ENCODE measurements around the gene TASOR. TPM values are rescaled to one million over a fixed set of nuclear protein-coding genes. Genes with fewer than 3 reads are reported as not detected.

Gene TASOR
- total RNA-seq, 1 experiment from 2014 or later = 40.2 TPM

DNA sequence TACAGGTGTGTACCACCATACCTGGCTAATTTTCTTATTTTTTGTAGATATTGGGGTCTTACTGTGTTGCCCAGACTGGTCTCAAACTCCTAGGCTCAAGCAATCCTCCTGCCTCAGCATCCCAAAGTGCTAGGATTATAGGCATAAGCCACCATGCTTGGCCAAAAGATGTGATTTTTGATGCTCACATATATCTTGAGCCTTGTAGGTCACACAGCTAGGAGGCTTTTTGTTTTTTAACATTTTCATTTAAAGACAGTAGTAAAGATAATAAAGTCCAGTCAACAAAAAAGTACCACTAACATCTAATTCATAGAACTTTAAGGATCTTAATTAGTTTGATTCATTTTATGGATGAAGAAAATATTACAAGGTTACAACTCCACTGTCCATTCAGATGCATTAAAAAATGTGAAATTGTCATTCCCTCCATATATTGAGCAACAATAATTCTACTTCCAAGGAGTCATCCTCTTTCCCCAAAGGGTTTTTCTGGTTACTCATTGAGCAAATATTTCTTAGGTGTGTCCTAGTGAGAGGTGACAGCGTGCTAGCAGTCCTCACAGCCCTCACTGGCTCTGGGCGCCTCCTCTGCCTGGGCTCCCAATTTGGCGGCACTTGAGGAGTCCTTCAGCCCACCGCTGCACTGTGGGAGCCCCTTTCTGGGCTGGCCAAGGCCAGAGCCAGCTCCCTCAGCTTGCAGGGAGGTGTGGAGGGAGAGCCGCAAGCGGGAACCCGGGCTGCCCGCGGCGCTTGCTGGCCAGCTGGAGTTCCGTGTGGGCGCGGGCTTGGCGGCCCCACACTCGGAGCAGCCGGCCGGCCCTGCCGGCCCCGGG, 8.3 kb upstream of the TASOR start:
- ChIA-PET POLR2A (no interaction called here), CTCF (interaction anchor here (1.4 kb wide), 1 partner anchor 297 kb away, joined by 4 read pairs; no protein-coding TSS in a partner anchor)
- Mint-ChIP-seq H3K4me3 (no peak overlapping the region), H3K36me3 (no peaks in the 10 kb centered on the region), H3K9me3 (peaks cover 4% of the 10 kb centered on the region; the same call in 1 of the 2 replicates), H3K27me3 (ENCODE audit: low read depth) (peaks cover 20% of the 10 kb centered on the region), H3K4me1 (no peaks in the 10 kb centered on the region), H3K27ac (no peak overlapping the region)
- TF ChIP-seq, protein P1, sequence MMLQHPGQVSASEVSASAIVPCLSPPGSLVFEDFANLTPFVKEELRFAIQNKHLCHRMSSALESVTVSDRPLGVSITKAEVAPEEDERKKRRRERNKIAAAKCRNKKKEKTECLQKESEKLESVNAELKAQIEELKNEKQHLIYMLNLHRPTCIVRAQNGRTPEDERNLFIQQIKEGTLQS (CRISPR knock-in tag; conservative IDR thresholded peaks at IDR 0.05) = no peak
- TF ChIP-seq EMX1 (CRISPR knock-in tag; IDR thresholded peaks at IDR 0.05) (no peak), ESRRA (CRISPR knock-in tag; IDR thresholded peaks at IDR 0.05; ENCODE audit: borderline replicate concordance) (no peak), HMGA2 (CRISPR knock-in tag; IDR thresholded peaks at IDR 0.05) (no peak), CREM (CRISPR knock-in tag; IDR thresholded peaks at IDR 0.05) (no peak), NFE2L1 (CRISPR knock-in tag; IDR thresholded peaks at IDR 0.05) (no peak), MXD4 (CRISPR knock-in tag; IDR thresholded peaks at IDR 0.05; ENCODE audit: borderline replicate concordance) (no peak), SP1 (CRISPR knock-in tag; conservative IDR thresholded peaks at IDR 0.05) (no peak)
- TF ChIP-seq, protein P2, sequence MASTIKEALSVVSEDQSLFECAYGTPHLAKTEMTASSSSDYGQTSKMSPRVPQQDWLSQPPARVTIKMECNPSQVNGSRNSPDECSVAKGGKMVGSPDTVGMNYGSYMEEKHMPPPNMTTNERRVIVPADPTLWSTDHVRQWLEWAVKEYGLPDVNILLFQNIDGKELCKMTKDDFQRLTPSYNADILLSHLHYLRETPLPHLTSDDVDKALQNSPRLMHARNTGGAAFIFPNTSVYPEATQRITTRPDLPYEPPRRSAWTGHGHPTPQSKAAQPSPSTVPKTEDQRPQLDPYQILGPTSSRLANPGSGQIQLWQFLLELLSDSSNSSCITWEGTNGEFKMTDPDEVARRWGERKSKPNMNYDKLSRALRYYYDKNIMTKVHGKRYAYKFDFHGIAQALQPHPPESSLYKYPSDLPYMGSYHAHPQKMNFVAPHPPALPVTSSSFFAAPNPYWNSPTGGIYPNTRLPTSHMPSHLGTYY (CRISPR knock-in tag; IDR thresholded peaks at IDR 0.05) = no peak
- TF ChIP-seq, protein P3, sequence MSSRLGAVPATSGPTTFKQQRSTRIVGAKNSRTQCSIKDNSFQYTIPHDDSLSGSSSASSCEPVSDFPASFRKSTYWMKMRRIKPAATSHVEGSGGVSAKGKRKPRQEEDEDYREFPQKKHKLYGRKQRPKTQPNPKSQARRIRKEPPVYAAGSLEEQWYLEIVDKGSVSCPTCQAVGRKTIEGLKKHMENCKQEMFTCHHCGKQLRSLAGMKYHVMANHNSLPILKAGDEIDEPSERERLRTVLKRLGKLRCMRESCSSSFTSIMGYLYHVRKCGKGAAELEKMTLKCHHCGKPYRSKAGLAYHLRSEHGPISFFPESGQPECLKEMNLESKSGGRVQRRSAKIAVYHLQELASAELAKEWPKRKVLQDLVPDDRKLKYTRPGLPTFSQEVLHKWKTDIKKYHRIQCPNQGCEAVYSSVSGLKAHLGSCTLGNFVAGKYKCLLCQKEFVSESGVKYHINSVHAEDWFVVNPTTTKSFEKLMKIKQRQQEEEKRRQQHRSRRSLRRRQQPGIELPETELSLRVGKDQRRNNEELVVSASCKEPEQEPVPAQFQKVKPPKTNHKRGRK (CRISPR knock-in tag; IDR thresholded peaks at IDR 0.05; ENCODE audit: borderline replicate concordance) = no peak
- TF ChIP-seq, protein P4, sequence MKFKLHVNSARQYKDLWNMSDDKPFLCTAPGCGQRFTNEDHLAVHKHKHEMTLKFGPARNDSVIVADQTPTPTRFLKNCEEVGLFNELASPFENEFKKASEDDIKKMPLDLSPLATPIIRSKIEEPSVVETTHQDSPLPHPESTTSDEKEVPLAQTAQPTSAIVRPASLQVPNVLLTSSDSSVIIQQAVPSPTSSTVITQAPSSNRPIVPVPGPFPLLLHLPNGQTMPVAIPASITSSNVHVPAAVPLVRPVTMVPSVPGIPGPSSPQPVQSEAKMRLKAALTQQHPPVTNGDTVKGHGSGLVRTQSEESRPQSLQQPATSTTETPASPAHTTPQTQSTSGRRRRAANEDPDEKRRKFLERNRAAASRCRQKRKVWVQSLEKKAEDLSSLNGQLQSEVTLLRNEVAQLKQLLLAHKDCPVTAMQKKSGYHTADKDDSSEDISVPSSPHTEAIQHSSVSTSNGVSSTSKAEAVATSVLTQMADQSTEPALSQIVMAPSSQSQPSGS (CRISPR knock-in tag; IDR thresholded peaks at IDR 0.05; ENCODE audit: borderline replicate concordance, low read depth) = no peak
- TF ChIP-seq, protein P5, sequence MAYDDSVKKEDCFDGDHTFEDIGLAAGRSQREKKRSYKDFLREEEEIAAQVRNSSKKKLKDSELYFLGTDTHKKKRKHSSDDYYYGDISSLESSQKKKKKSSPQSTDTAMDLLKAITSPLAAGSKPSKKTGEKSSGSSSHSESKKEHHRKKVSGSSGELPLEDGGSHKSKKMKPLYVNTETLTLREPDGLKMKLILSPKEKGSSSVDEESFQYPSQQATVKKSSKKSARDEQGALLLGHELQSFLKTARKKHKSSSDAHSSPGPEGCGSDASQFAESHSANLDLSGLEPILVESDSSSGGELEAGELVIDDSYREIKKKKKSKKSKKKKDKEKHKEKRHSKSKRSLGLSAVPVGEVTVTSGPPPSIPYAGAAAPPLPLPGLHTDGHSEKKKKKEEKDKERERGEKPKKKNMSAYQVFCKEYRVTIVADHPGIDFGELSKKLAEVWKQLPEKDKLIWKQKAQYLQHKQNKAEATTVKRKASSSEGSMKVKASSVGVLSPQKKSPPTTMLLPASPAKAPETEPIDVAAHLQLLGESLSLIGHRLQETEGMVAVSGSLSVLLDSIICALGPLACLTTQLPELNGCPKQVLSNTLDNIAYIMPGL (CRISPR knock-in tag; IDR thresholded peaks at IDR 0.05) = no peak
- TF ChIP-seq, protein P6, sequence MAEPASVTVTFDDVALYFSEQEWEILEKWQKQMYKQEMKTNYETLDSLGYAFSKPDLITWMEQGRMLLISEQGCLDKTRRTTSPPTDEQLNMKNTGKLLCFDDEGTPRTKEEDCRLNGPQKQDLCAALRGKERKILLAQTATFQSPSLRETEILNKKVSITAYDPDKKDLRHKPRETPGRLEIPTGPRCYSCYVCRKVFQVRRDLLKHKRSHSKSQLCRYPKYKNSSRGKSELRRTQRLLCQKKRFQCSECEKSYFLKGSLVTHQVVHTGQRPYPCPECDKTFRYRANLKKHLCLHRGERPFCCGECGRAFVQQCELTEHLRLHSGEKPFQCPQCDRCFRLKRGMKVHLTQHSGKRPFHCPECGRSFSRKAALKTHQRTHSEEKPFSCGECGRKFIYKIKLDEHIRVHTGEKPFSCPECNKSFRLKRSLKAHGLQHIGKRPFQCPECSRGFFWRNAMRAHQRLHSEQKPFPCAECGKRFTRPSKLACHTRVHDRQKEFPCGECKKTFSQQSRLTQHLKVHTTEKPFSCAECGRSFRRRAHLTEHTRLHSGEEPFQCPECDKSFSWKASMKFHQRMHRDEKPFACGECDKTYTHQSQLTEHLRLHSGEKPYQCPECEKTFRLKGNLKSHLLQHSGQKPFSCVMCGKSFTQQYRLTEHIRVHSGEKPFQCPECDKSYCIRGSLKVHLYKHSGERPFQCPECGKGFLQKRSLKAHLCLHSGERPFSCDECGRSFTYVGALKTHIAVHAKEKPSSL (CRISPR knock-in tag; conservative IDR thresholded peaks at IDR 0.05) = no peak
- TF ChIP-seq, protein P7, sequence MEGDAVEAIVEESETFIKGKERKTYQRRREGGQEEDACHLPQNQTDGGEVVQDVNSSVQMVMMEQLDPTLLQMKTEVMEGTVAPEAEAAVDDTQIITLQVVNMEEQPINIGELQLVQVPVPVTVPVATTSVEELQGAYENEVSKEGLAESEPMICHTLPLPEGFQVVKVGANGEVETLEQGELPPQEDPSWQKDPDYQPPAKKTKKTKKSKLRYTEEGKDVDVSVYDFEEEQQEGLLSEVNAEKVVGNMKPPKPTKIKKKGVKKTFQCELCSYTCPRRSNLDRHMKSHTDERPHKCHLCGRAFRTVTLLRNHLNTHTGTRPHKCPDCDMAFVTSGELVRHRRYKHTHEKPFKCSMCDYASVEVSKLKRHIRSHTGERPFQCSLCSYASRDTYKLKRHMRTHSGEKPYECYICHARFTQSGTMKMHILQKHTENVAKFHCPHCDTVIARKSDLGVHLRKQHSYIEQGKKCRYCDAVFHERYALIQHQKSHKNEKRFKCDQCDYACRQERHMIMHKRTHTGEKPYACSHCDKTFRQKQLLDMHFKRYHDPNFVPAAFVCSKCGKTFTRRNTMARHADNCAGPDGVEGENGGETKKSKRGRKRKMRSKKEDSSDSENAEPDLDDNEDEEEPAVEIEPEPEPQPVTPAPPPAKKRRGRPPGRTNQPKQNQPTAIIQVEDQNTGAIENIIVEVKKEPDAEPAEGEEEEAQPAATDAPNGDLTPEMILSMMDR (IDR thresholded peaks at IDR 0.05) = no peak
- TF ChIP-seq, protein P8, sequence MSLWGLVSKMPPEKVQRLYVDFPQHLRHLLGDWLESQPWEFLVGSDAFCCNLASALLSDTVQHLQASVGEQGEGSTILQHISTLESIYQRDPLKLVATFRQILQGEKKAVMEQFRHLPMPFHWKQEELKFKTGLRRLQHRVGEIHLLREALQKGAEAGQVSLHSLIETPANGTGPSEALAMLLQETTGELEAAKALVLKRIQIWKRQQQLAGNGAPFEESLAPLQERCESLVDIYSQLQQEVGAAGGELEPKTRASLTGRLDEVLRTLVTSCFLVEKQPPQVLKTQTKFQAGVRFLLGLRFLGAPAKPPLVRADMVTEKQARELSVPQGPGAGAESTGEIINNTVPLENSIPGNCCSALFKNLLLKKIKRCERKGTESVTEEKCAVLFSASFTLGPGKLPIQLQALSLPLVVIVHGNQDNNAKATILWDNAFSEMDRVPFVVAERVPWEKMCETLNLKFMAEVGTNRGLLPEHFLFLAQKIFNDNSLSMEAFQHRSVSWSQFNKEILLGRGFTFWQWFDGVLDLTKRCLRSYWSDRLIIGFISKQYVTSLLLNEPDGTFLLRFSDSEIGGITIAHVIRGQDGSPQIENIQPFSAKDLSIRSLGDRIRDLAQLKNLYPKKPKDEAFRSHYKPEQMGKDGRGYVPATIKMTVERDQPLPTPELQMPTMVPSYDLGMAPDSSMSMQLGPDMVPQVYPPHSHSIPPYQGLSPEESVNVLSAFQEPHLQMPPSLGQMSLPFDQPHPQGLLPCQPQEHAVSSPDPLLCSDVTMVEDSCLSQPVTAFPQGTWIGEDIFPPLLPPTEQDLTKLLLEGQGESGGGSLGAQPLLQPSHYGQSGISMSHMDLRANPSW (CRISPR knock-in tag; conservative IDR thresholded peaks at IDR 0.05; ENCODE audit: low read depth) = no peak
- ATAC-seq = no peak
- no peak for DNase-seq (ENCODE audit: low spot score)

Measured in WTC11 (cell line).